SK-N-MC (cell line): ENCODE results near the gene LPIN1.

Experiments used
- EZH2 ChIP-seq: fragments of 200-600 bp; sonication (generic); IDR thresholded peaks from one replicate; pipeline ENCODE4 v1.6.1; 2017; ENCODE audit warnings: antibody characterized with exemption
- FOXP2 ChIP-seq: optimal IDR thresholded peaks from 2 replicates; pipeline ENCODE3; 2011; ENCODE audit warnings: mild to moderate bottlenecking, moderate library complexity; ENCODE audit not compliant: insufficient read depth; ENCODE audit errors: extremely low read length, control extremely low read depth
- POLR2AphosphoS5 ChIP-seq: IDR thresholded peaks from 2 replicates; pipeline ENCODE4 v1.6.1; 2012; ENCODE audit warnings: mild to moderate bottlenecking, low read depth, low read length, borderline replicate concordance

DNA sequence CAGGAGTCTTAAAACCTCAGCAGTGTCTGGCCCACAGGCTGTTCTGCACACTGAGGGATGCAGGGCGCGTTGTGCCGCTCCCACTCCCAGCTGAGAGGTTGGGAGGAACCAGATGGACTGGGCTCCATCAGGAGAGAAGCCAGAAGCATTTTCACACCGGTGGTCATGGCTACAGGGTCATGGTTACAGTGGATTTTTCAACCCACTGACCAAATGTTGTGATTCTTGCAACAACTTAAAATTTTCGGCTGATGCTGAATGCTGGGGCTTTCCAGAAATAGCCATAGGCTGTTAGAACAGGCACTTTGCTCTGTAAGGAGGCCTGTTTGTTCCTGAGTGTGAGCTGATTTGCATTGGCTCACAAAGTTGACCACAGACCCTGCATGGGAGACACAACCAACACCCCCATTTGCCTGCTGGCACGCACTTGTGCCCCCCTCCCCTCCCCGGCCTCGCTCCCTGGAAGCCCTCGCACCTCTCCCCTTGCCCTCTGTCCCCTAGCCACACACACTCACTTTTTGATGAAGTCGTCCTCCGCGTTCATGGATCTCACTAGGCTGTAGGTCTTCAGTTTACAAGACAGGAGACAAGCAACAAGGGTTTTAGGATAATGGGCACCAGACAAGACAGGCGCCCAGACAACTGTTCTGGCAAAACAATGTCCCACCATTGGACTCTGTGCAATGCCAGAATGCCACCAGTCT, 3.4 kb downstream of the LPIN1 start:
- TF ChIP-seq POLR2AphosphoS5: no peak
- no peak for TF ChIP-seq EZH2
- TF ChIP-seq FOXP2: no peak
